Upper lobe of left lung (tissue), 6 donors: ENCODE data around the gene RNF214. TPM values are rescaled to one million over a fixed set of nuclear protein-coding genes. Genes with fewer than 3 reads are reported as not detected.

Experiments used
- ATAC-seq, 2 donors: fragments of 200-7000 bp; cut with Tn5 transposase; one replicate each; pipeline ENCODE4 v1.9.1; 2022; ENCODE audit warnings: mild to moderate bottlenecking in 2 of 2, moderate library complexity in 2 of 2; ENCODE audit not compliant: low FRiP score in 2 of 2
- DNase-seq, 2 donors: peaks; one replicate each; pipeline ENCODE4 v3.0.0-alpha.2; 2019 to 2020
- H3K27ac ChIP-seq, 4 donors: fragments of 200-600 bp; sonication (generic); one replicate each; pipeline ENCODE4 v1.5.1; 2016 to 2019
- H3K27me3 ChIP-seq, 4 donors: fragments of 200-600 bp; sonication (generic); one replicate each; pipeline ENCODE4 v1.5.1; 2017 to 2019
- H3K36me3 ChIP-seq, 4 donors: fragments of 200-600 bp; sonication (generic); one replicate each; pipeline ENCODE4 v1.5.1; 2016 to 2019
- H3K4me1 ChIP-seq, 4 donors: fragments of 200-600 bp; sonication (generic); one replicate each; pipeline ENCODE4 v1.5.1; 2018 to 2019
- H3K4me3 ChIP-seq, 4 donors: fragments of 200-600 bp; sonication (generic); one replicate each; pipeline ENCODE4 v1.5.1; 2017 to 2019; ENCODE audit warnings: mild to moderate bottlenecking in 2 of 4, moderate library complexity in 1 of 4
- H3K9me3 ChIP-seq, 4 donors: fragments of 200-600 bp; sonication (generic); one replicate each; pipeline ENCODE4 v1.5.1; 2018 to 2019
- EP300 ChIP-seq, 4 donors: sonication (generic); formaldehyde crosslinking; IDR thresholded peaks; one replicate each; pipeline ENCODE4 v1.5.1; 2017; ENCODE audit warnings: antibody characterized with exemption in 4 of 4, control low read depth in 2 of 4
- POLR2A ChIP-seq, 4 donors: fragments of 450-650 bp; IDR thresholded peaks; one replicate each; pipeline ENCODE4 v1.5.1; 2016 to 2017; ENCODE audit warnings: antibody characterized with exemption in 4 of 4, mild to moderate bottlenecking in 2 of 4
- POLR2AphosphoS5 ChIP-seq, 2 donors: sonication (generic); formaldehyde crosslinking; IDR thresholded peaks; one replicate each; pipeline ENCODE4 v1.5.1; 2017; ENCODE audit warnings: antibody characterized with exemption in 2 of 2
- WGBS, 2 donors: methylation state at CpG; one replicate each; pipeline ENCODE4 v1.1.5; 2017 to 2018; 5-methylcytosine and 5-hydroxymethylcytosine counted together
- total RNA-seq, 6 donors: library from RNA; depleted of rRNA in 4 of 6; stranded (reverse); fragments of >200 nt in 4 of 6; gene quantifications; one replicate each; pipeline versions ENCODE4 v1.1.0 to v1.2.1, GENCODE V29; 2016 to 2021
- TF ChIP-seq, protein P1 (sequence below), 6 experiments: fragments of 450-650 bp in 4 of 6; fragments of 200-600 bp in 2 of 6; sonication (generic) in 2 of 6; IDR thresholded peaks; one replicate each; pipeline ENCODE4 v1.5.1; 2016 to 2019; ENCODE audit warnings: antibody characterized with exemption in 6 of 6
- donor health status: DM: no; HTN: no; CAD: no; lungs with moderate emphysema.
- donor health status: DM: no; HTN: yes; CAD: no; lungs with severe emphysema.

Gene RNF214
- total RNA-seq, 6 donors from 2014 or later: 9.0 to 24.1 (median 19.8) TPM

DNA sequence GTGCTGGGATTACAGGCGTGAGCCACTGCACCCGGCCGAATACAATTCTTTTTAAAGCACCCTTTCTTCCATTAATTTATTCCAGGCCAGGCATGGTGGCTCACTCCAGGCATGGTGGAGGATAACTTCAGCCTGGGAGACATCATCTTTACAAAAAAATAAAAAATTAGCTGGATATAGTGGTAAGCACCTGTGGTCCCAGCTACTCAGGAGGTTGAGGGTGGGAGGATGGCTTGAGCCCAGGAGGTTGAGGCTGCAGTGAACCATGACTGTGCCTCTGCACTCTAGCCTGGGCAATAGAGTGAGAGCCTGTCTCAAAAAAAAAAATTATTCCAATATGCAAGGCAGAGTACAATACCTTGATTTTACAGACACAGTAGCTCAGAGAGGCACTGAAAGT is 21.9 kb upstream of the RNF214 start:
- DNase-seq (no peak), ATAC-seq (no peak)
- no peaks in the 10 kb centered on the region for H3K27me3 ChIP-seq
- H3K9me3 ChIP-seq: no peaks in the 10 kb centered on the region
- 91 to 99% methylated on average over 3 of the region's 3 CpGs for WGBS, 2 donors
- no peaks in the 10 kb centered on the region for H3K4me1 ChIP-seq
- peaks cover 3 to 49% (median 18%) of the 10 kb centered on the region in 4 donors for H3K36me3 ChIP-seq
- no peak for TF ChIP-seq EP300 (IDR thresholded peaks at IDR 0.05)
- TF ChIP-seq POLR2A (IDR thresholded peaks at IDR 0.05): no peak
- TF ChIP-seq, protein P1, sequence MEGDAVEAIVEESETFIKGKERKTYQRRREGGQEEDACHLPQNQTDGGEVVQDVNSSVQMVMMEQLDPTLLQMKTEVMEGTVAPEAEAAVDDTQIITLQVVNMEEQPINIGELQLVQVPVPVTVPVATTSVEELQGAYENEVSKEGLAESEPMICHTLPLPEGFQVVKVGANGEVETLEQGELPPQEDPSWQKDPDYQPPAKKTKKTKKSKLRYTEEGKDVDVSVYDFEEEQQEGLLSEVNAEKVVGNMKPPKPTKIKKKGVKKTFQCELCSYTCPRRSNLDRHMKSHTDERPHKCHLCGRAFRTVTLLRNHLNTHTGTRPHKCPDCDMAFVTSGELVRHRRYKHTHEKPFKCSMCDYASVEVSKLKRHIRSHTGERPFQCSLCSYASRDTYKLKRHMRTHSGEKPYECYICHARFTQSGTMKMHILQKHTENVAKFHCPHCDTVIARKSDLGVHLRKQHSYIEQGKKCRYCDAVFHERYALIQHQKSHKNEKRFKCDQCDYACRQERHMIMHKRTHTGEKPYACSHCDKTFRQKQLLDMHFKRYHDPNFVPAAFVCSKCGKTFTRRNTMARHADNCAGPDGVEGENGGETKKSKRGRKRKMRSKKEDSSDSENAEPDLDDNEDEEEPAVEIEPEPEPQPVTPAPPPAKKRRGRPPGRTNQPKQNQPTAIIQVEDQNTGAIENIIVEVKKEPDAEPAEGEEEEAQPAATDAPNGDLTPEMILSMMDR (IDR thresholded peaks at IDR 0.05): no peak
- TF ChIP-seq POLR2AphosphoS5 (IDR thresholded peaks at IDR 0.05): no peak
- H3K4me3 ChIP-seq: no peak overlapping the region
- no peak overlapping the region for H3K27ac ChIP-seq

DNA sequence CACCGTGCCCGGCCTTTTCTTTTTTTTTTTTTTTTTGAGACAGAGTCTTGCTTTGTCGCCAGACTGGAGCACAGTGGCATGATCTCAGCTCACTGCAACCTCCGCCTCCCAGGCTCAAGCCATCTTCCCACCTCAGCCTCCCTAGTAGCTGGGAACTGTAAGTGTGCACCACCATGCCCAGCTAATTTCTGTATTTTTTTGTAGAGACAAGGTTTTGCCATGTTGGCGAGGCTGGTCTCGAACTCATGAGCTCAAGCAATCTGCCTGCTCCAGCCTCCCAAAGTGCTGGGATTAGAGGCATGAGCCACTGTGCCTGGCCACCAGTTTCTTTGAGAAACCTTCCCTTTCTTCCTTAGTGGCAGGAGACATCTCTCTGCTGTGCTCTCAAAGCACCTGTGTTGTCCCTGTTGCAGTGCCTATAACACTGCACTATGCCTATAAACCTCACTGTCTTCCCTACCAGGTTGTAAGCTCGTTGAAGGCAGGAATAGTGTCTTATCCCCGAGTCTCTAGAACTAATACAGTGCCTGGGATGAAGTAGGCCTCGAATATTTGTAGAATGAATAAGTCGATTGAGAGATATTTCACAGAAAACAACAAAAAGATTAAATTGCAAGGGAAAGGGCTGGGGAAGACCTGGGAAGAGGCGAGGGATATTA is 19.6 kb upstream of the RNF214 start:
- no peak for DNase-seq
- no peak overlapping the region for H3K4me3 ChIP-seq
- peaks cover 3 to 66% (median 31%) of the 10 kb centered on the region in 4 donors for H3K36me3 ChIP-seq
- H3K27me3 ChIP-seq: no peaks in the 10 kb centered on the region
- H3K9me3 ChIP-seq: no peaks in the 10 kb centered on the region
- 93 to 94% methylated on average over 11 of the region's 11 CpGs for WGBS, 2 donors
- H3K4me1 ChIP-seq: no peaks in the 10 kb centered on the region
- no peak overlapping the region for H3K27ac ChIP-seq
- no peak for ATAC-seq
- TF ChIP-seq POLR2AphosphoS5 (IDR thresholded peaks at IDR 0.05) (no peak), POLR2A (IDR thresholded peaks at IDR 0.05) (no peak), EP300 (IDR thresholded peaks at IDR 0.05) (no peak)
- TF ChIP-seq, protein P1 (IDR thresholded peaks at IDR 0.05): no peak

GRCh38 chr11:117214404-117215110 is 17.9 kb upstream of the RNF214 start:
- 90% methylated on average over 7 of the region's 7 CpGs for WGBS, 2 donors
- Histone ChIP-seq H3K4me3 (no peak overlapping the region), H3K4me1 (peaks cover 0 to 3% (median 0%) of the 10 kb centered on the region in 4 donors), H3K27ac (no peak overlapping the region), H3K36me3 (peaks cover 17 to 81% (median 48%) of the 10 kb centered on the region in 4 donors), H3K27me3 (no peaks in the 10 kb centered on the region), H3K9me3 (no peaks in the 10 kb centered on the region)
- ATAC-seq (no peak), DNase-seq (no peak)
- TF ChIP-seq, protein P1 (IDR thresholded peaks at IDR 0.05): no peak
- TF ChIP-seq EP300 (IDR thresholded peaks at IDR 0.05) (no peak), POLR2A (IDR thresholded peaks at IDR 0.05) (no peak), POLR2AphosphoS5 (IDR thresholded peaks at IDR 0.05) (no peak)

DNA sequence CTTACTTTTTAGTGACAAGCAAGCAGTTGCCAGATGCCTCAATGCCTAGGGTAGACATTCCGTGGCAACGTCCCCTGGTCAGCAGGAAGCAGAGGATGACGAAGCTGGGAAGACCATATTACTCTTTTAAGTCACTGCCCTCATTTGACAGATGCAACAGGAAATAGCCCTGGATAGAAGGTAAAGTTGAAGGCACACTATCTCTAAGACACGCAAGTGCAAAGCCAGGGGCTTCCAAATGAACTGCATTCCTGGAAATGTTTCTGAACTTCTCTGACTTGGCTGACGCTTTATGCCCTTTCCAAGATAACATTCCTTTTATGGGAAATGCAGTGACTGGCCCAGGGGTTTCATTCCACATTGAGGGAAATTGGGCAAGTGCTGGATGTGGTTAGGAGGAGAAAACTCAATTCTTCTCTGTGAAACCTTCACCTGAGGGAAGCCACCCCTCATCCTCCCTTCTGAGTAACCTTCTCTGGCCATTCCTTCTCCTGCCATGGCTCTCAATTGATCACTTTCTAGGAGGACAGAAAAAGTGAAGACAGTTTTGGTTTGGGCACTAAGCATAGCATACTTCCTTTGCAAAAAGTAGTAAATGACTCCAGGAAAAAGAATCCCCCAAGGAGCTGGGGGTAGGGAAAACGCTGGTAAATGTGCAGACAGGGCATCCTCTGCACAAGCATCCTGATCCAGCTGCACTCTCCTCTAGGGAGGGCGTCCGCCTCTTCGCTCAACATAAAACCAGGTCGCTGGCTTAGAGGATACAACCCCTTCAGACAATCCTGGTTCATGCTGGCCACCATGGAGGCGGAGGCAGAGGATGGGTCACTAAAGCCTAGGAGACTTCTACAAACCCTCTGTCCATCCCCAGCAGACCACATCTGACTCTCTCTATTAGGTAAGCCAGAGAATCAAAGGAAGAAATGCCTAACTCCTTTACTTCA is 15.1 kb upstream of the RNF214 start:
- H3K9me3 ChIP-seq: no peaks in the 10 kb centered on the region
- H3K36me3 ChIP-seq: peaks cover 18 to 93% (median 66%) of the 10 kb centered on the region in 4 donors
- DNase-seq: no peak
- H3K27me3 ChIP-seq: no peaks in the 10 kb centered on the region
- no peak for TF ChIP-seq POLR2A (IDR thresholded peaks at IDR 0.05)
- no peak for TF ChIP-seq POLR2AphosphoS5 (IDR thresholded peaks at IDR 0.05)
- no peak for TF ChIP-seq EP300 (IDR thresholded peaks at IDR 0.05)
- TF ChIP-seq, protein P1 (IDR thresholded peaks at IDR 0.05): no peak
- H3K4me1 ChIP-seq: peaks cover 5 to 11% (median 10%) of the 10 kb centered on the region in 4 donors
- H3K4me3 ChIP-seq: no peak overlapping the region
- WGBS, 2 donors: 81 to 87% methylated on average over 10 to 11 of the region's 11 CpGs
- no peak for ATAC-seq
- H3K27ac ChIP-seq: peak overlapping the region; percentile 20 to 53 (median 40)
